K562 (cell line): ENCODE results near the gene PRKAR2B. TPM values are rescaled to one million over a fixed set of nuclear protein-coding genes. Genes with fewer than 3 reads are reported as not detected.

Source experiments
- ATAC-seq: fragments of 200-7000 bp; cut with Tn5 transposase; 3 replicates; pipeline ENCODE4 v1.9.1; 2020; ENCODE audit warnings: moderate library complexity
- BruUV-seq: library from RNA; stranded (reverse); fragments of 400-500 nt; replicated peaks from 2 replicates; lab custom pipeline; 2021; lab: Mats Ljungman, UMichigan
- CTCF ChIA-PET: fragments of 300-600 bp; formaldehyde crosslinking; extraction: SDS; loops from one replicate; lab custom pipeline; 2021; ENCODE audit warnings: low intra/inter-chr PET ratio; lab: Yijun Ruan, JAX
- POLR2A ChIA-PET: fragments of 300-600, 350-650 bp; sonication (Branson Sonifier 250); formaldehyde crosslinking; extraction: SDS; loops from one replicate; lab custom pipeline; 2021; ENCODE audit warnings: antibody characterized with exemption, inconsistent platforms; lab: Yijun Ruan, JAX
- DNase-seq, 4 experiments: peaks; one replicate each; pipeline versions ENCODE4 v3.0.0 to v3.0.0-alpha.2; 2011 to 2018; ENCODE audit warnings: low spot score in 3 of 4, mixed read lengths in 3 of 4; ENCODE audit errors: extremely low read depth in 1 of 4
- FAIRE-seq: peaks from 2 replicates; lab custom pipeline; 2011; peaks lifted over from hg19 to GRCh38; lab: Jason Lieb, UNC
- H2AFZ ChIP-seq: 2 replicates; pipeline ENCODE4 v1.6.0; 2011; ENCODE audit warnings: low read depth, low read length, control low read depth, inconsistent platforms
- H3K27ac ChIP-seq: fragments of 200-600 bp; 3 replicates; pipeline ENCODE4 v1.8.0; 2011; ENCODE audit warnings: low read depth, mild to moderate bottlenecking, control low read depth, inconsistent platforms, low read length, moderate library complexity, mixed read lengths; ENCODE audit errors: extremely low read depth
- H3K27me3 ChIP-seq, 2 experiments: fragments of 300-600 bp in 1 of 2; 2 replicates in 1 of 2; 3 replicates in 1 of 2; pipeline versions ENCODE4 v1.6.0 to v1.8.0; 2011; ENCODE audit warnings: inconsistent platforms in 2 of 2, low read length in 2 of 2, mild to moderate bottlenecking in 1 of 2, mixed read lengths in 1 of 2, moderate library complexity in 1 of 2; ENCODE audit not compliant: control insufficient read depth in 2 of 2, insufficient read depth in 2 of 2
- H3K36me3 ChIP-seq: fragments of 300-600 bp; 3 replicates; pipeline ENCODE4 v1.8.0; 2011; ENCODE audit warnings: mild to moderate bottlenecking, low read length, inconsistent platforms; ENCODE audit not compliant: control insufficient read depth, insufficient read depth
- H3K4me1 ChIP-seq, 2 experiments: fragments of 200-600 bp in 1 of 2; replicated peaks in 1 of 2; 2 replicates in 1 of 2; 3 replicates in 1 of 2; pipeline versions ENCODE4 v1.5.1 to v1.8.0; 2011; ENCODE audit warnings: inconsistent platforms in 2 of 2, low read length in 2 of 2, mild to moderate bottlenecking in 1 of 2, mixed read lengths in 1 of 2, moderate library complexity in 1 of 2; ENCODE audit not compliant: control insufficient read depth in 2 of 2, insufficient read depth in 2 of 2
- H3K4me2 ChIP-seq: 2 replicates; pipeline ENCODE4 v1.6.1; 2011; ENCODE audit warnings: low read length, control low read depth, inconsistent platforms, mixed read lengths; ENCODE audit not compliant: insufficient read depth
- H3K4me3 ChIP-seq: fragments of 200-600 bp; sonication (generic), shearing (Covaris generic); 2 replicates; pipeline ENCODE4 v1.5.1; 2016; ENCODE audit warnings: control low read depth, inconsistent platforms
- H3K79me2 ChIP-seq: fragments of 200-600 bp; 3 replicates; pipeline ENCODE4 v1.8.0; 2011; ENCODE audit warnings: low read length, inconsistent platforms; ENCODE audit not compliant: control insufficient read depth, insufficient read depth
- H3K9ac ChIP-seq, 2 experiments: 2 replicates each; pipeline versions ENCODE4 v1.6.0 to v1.6.1; 2011; ENCODE audit warnings: low read depth in 2 of 2, low read length in 2 of 2, control low read depth in 1 of 2, inconsistent platforms in 1 of 2, mild to moderate bottlenecking in 1 of 2, mixed read lengths in 1 of 2; ENCODE audit not compliant: insufficient read depth in 1 of 2
- H3K9me1 ChIP-seq: one replicate; pipeline ENCODE4 v1.6.0; 2011; ENCODE audit warnings: inconsistent platforms, mild to moderate bottlenecking, low read length, moderate library complexity; ENCODE audit not compliant: control insufficient read depth, insufficient read depth
- H3K9me3 ChIP-seq: replicated peaks from 2 replicates; pipeline ENCODE4 v1.5.1; 2011; ENCODE audit warnings: low read depth, low read length, inconsistent platforms; ENCODE audit not compliant: control insufficient read depth, insufficient read depth
- H4K20me1 ChIP-seq: replicated peaks from 2 replicates; pipeline ENCODE4 v1.6.1; 2011; ENCODE audit warnings: low read length, inconsistent platforms, mixed read lengths; ENCODE audit not compliant: control insufficient read depth, insufficient read depth
- MAZ ChIP-seq, 2 experiments: fragments of 450-650 bp in 1 of 2; sonication (generic) in 1 of 2; formaldehyde crosslinking; IDR thresholded peaks in 1 of 2; conservative IDR thresholded peaks in 1 of 2; 2 replicates each; pipeline versions ENCODE4 v1.4.0 to v1.5.0; 2020; ENCODE audit warnings: mild to moderate bottlenecking in 1 of 2, missing genetic modification reagents in 1 of 2
- PML ChIP-seq: IDR thresholded peaks from 2 replicates; pipeline ENCODE4 v1.6.1; 2012; ENCODE audit warnings: low read length, inconsistent platforms
- SIX5 ChIP-seq, 2 experiments: IDR thresholded peaks; 2 replicates each; pipeline ENCODE4 v1.6.1; 2011; ENCODE audit warnings: low read length in 2 of 2, borderline replicate concordance in 1 of 2, low read depth in 1 of 2, mild to moderate bottlenecking in 1 of 2, moderate library complexity in 1 of 2; ENCODE audit not compliant: insufficient read depth in 1 of 2
- STAG1 ChIP-seq: sonication (generic); formaldehyde crosslinking; IDR thresholded peaks from 2 replicates; pipeline ENCODE4 v1.5.0; 2020; ENCODE audit warnings: missing genetic modification reagents, borderline replicate concordance
- ZNF717 ChIP-seq: fragments of 250-450 bp; sonication (Bioruptor Pico); IDR thresholded peaks from 2 replicates; pipeline ENCODE4 v1.5.0; 2021
- WGBS: fragments of 100-300 bp; shearing (Covaris generic); methylation state at CpG from one replicate; pipeline ENCODE4 v1.1.6; 2016; ENCODE audit warnings: low coverage, mixed read lengths; ENCODE audit not compliant: insufficient coverage; ENCODE audit errors: missing lambda C conversion rate; 5-methylcytosine and 5-hydroxymethylcytosine counted together
- in situ Hi-C: fragments of 300-500 bp; cut with MboI; formaldehyde crosslinking; loops from 4 replicates; pipeline ENCODE4 v1.15.0; 2018; ENCODE audit warnings: inconsistent platforms, mixed read lengths
- intact Hi-C: fragments of 100-400 bp; cut with micrococcal nuclease; formaldehyde crosslinking; loops from 2 replicates; pipeline ENCODE4 v1.14.2; 2022
- polyA plus RNA-seq, 8 experiments: library from polyadenylated mRNA; depleted of rRNA in 4 of 8; stranded (reverse) in 5 of 8; unstranded in 3 of 8; fragments of >200 nt; fragmentation: Nextera tagmentation in 2 of 8; fragmentation: Illumina TruSeq in 1 of 8; extraction: Ambion mirVana in 2 of 8; extraction: Trizol in 1 of 8; gene quantifications; 2 replicates each; pipeline versions ENCODE4 v1.2.1 to v1.2.3, GENCODE V29; 2011 to 2014; ENCODE audit warnings: inconsistent platforms in 1 of 8, missing spikeins in 1 of 8
- total RNA-seq, 7 experiments: library from RNA; depleted of rRNA in 6 of 7; stranded (reverse); fragments of >200 nt in 6 of 7; fragmentation: Illumina TruSeq in 2 of 7; extraction: Trizol in 2 of 7; gene quantifications; 2 replicates each; pipeline versions ENCODE4 v1.2.1 to v1.2.3, GENCODE V29; 2011 to 2021; ENCODE audit warnings: low replicate concordance in 1 of 7
- TF ChIP-seq, protein P1 (sequence below): fragments of 450-650 bp; formaldehyde crosslinking; IDR thresholded peaks from 2 replicates; pipeline ENCODE4 v1.4.0; 2022; ENCODE audit warnings: missing genetic modification characterization
- TF ChIP-seq, protein P2 (sequence below): fragments of 450-650 bp; formaldehyde crosslinking; IDR thresholded peaks from 2 replicates; pipeline ENCODE4 v1.4.0; 2020; ENCODE audit warnings: mild to moderate bottlenecking, moderate library complexity
- TF ChIP-seq, protein P3 (sequence below): fragments of 450-650 bp; formaldehyde crosslinking; IDR thresholded peaks from 2 replicates; pipeline ENCODE4 v1.4.0; 2020; ENCODE audit warnings: mild to moderate bottlenecking

The PRKAR2B gene
- total and polyA plus RNA-seq, 9 of the 15 experiments (the other 6 are each of a cell fraction or from before 2014, with no cell fraction given): 59.0 to 173 (median 129) TPM

GRCh38 chr7:107201795-107202450, 157.4 kb downstream of the PRKAR2B start:
- H2AFZ ChIP-seq: no peak overlapping the region
- ChIA-PET POLR2A (interaction anchor here (0.7 to 2.5 kb wide), 2 partner anchors 8 to 624 kb away, joined by 3 to 9 read pairs; no protein-coding TSS in a partner anchor), CTCF (interaction anchor here (0.6 to 3.2 kb wide), 6 partner anchors 300 to 944 kb away, joined by 3 to 14 read pairs (median 5); no protein-coding TSS in a partner anchor)
- H3K4me3 ChIP-seq: no peak overlapping the region
- no peak overlapping the region for H3K27ac ChIP-seq
- in situ Hi-C loops (loop anchor here (25.0 kb wide), 1 partner anchor 935 kb away; the partner anchor contains the start of gene LAMB4), intact Hi-C loops (loop anchor here (1.0 to 5.0 kb wide), 5 partner anchors 255 to 945 kb away; no protein-coding TSS in a partner anchor)
- no peak overlapping the region for H3K9ac ChIP-seq
- FAIRE-seq: peak; percentile 26
- peak; percentile 90 for ATAC-seq
- no peaks in the 10 kb centered on the region for H3K9me1 ChIP-seq
- WGBS: 62% methylated on average over 4 of the region's 4 CpGs
- no peaks in the 10 kb centered on the region for H3K79me2 ChIP-seq
- H3K9me3 ChIP-seq: no peaks in the 10 kb centered on the region
- H3K27me3 ChIP-seq: no peaks in the 10 kb centered on the region
- peak; percentile 59 to 68 (median 64) for DNase-seq
- peaks cover 0 to 5% of the 10 kb centered on the region in 2 experiments; a peak in 1 of 5 replicates for H3K4me1 ChIP-seq
- peaks cover 75% of the 10 kb centered on the region for H3K36me3 ChIP-seq
- no TSS peak for BruUV-seq
- H3K4me2 ChIP-seq: no peak overlapping the region
- H4K20me1 ChIP-seq: no peaks in the 10 kb centered on the region
- TF ChIP-seq MAZ (CRISPR knock-in tag; conservative IDR thresholded peaks at IDR 0.05 in 1 of 2, IDR thresholded peaks at IDR 0.05 in 1 of 2): no peak
- TF ChIP-seq, protein P1, sequence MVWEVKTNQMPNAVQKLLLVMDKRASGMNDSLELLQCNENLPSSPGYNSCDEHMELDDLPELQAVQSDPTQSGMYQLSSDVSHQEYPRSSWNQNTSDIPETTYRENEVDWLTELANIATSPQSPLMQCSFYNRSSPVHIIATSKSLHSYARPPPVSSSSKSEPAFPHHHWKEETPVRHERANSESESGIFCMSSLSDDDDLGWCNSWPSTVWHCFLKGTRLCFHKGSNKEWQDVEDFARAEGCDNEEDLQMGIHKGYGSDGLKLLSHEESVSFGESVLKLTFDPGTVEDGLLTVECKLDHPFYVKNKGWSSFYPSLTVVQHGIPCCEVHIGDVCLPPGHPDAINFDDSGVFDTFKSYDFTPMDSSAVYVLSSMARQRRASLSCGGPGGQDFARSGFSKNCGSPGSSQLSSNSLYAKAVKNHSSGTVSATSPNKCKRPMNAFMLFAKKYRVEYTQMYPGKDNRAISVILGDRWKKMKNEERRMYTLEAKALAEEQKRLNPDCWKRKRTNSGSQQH (CRISPR knock-in tag): 0 out of 2 replicates have a peak, but pooled peaks have one; percentile 52
- no peak for TF ChIP-seq SIX5 (IDR thresholded peaks at IDR 0.05; ENCODE audit: borderline replicate concordance in 1 of 2, insufficient read depth in 1 of 2, low read depth in 1 of 2, low read length in 2 of 2)
- TF ChIP-seq, protein P2, sequence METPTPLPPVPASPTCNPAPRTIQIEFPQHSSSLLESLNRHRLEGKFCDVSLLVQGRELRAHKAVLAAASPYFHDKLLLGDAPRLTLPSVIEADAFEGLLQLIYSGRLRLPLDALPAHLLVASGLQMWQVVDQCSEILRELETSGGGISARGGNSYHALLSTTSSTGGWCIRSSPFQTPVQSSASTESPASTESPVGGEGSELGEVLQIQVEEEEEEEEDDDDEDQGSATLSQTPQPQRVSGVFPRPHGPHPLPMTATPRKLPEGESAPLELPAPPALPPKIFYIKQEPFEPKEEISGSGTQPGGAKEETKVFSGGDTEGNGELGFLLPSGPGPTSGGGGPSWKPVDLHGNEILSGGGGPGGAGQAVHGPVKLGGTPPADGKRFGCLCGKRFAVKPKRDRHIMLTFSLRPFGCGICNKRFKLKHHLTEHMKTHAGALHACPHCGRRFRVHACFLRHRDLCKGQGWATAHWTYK: 0 out of 2 replicates have a peak, but pooled peaks have one; percentile 23
- TF ChIP-seq STAG1 (CRISPR knock-in tag): peak; percentile 78
- TF ChIP-seq, protein P3, sequence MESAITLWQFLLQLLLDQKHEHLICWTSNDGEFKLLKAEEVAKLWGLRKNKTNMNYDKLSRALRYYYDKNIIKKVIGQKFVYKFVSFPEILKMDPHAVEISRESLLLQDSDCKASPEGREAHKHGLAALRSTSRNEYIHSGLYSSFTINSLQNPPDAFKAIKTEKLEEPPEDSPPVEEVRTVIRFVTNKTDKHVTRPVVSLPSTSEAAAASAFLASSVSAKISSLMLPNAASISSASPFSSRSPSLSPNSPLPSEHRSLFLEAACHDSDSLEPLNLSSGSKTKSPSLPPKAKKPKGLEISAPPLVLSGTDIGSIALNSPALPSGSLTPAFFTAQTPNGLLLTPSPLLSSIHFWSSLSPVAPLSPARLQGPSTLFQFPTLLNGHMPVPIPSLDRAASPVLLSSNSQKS: 0 out of 2 replicates have a peak, but pooled peaks have one; percentile 29
- TF ChIP-seq ZNF717 (CRISPR knock-in tag): no peak
- TF ChIP-seq PML: peak; percentile 13; the same call in 1 of the 2 replicates
